Measurements from ENCODE around the gene GSG1L2.
A peak's percentile ranks its signal among the peaks of the same experiment; 100 is the strongest.

The GSG1L2 gene

GRCh38 chr17:9828296-9829295 lies 6.7 kb upstream of the GSG1L2 start:
- 59% methylated on average over 12 of the region's 13 CpGs for WGBS

GRCh38 chr17:9825641-9826150 lies 3.8 kb upstream of the GSG1L2 start, which contains the start of gene GLP2R:
Gene GLP2R, plus strand, starts transcription at chr17:9825924. Its CDS starts 140 bp downstream, at chr17:9826064.
- Histone ChIP-seq H3K27ac (ENCODE audit: low read length, poor library complexity, severe bottlenecking) (no peak within 1 kb of the TSS), H2BK15ac (ENCODE audit: low read depth, poor library complexity, severe bottlenecking) (no peak within 1 kb of the TSS), H3K18ac (ENCODE audit: low read depth in 1 of 2, low read length in 2 of 2) (no peak within 1 kb of the TSS), H2BK12ac (ENCODE audit: low read length in 2 of 2) (no peak within 1 kb of the TSS), H3K27me3 (ENCODE audit: control insufficient read depth in 1 of 2, insufficient read depth in 1 of 2, low read length in 2 of 2) (peaks cover 0 to 34% of the 10 kb centered on the region in 2 experiments), H2AK5ac (ENCODE audit: low read length, severe bottlenecking) (no peak within 1 kb of the TSS), H3K79me1 (replicated peaks; ENCODE audit: low read length, poor library complexity, severe bottlenecking) (no peaks in the 10 kb centered on the region), H3K4me1 (ENCODE audit: control insufficient read depth, insufficient read depth, low read depth, low read length) (peaks cover 5% of the 10 kb centered on the region), H3K4me2 (ENCODE audit: low read length, poor library complexity, severe bottlenecking) (no peak within 1 kb of the TSS), H3K23ac (ENCODE audit: low read length in 2 of 2) (no peak within 1 kb of the TSS), H3K9ac (ENCODE audit: low read length) (no peak within 1 kb of the TSS), H3K14ac (ENCODE audit: low read length in 2 of 2) (no peak within 1 kb of the TSS), H2BK120ac (ENCODE audit: low read depth, low read length) (no peak within 1 kb of the TSS), H4K8ac (ENCODE audit: low read length) (no peak within 1 kb of the TSS), H3K9me3 (ENCODE audit: control insufficient read depth, low read length) (no peaks in the 10 kb centered on the region), H2BK5ac (ENCODE audit: low read depth, low read length, poor library complexity, severe bottlenecking) (no peak within 1 kb of the TSS), H2AFZ (ENCODE audit: low read depth, low read length) (no peak within 1 kb of the TSS), H3K4me3 (ENCODE audit: insufficient read depth in 1 of 2, low read depth in 1 of 2, low read length in 2 of 2) (no peak within 1 kb of the TSS), H3K36me3 (ENCODE audit: control insufficient read depth in 1 of 2, insufficient read depth in 2 of 2, low read depth in 1 of 2, low read length in 2 of 2) (no peaks in the 10 kb centered on the region), H3K4ac (ENCODE audit: low read depth in 1 of 2, low read length in 2 of 2) (no peak within 1 kb of the TSS), H4K91ac (ENCODE audit: low read length) (no peak within 1 kb of the TSS)
- no peak for DNase-seq
- 83% methylated on average over 21 of the region's 21 CpGs for WGBS

More at GRCh38 chr17:9828296-9829295, 6.7 kb upstream of the GSG1L2 start:
- Histone ChIP-seq H4K8ac (ENCODE audit: low read length) (no peak overlapping the region), H2BK12ac (ENCODE audit: low read length in 2 of 2) (peak overlapping the region in 1 of 2 experiments; percentile 76), H3K14ac (ENCODE audit: low read length in 2 of 2) (no peak overlapping the region), H3K4ac (ENCODE audit: low read depth in 1 of 2, low read length in 2 of 2) (no peak overlapping the region), H3K4me2 (ENCODE audit: low read length, poor library complexity, severe bottlenecking) (no peak overlapping the region), H3K18ac (ENCODE audit: low read depth in 1 of 2, low read length in 2 of 2) (peak overlapping the region; percentile 3 to 49), H2AFZ (ENCODE audit: low read depth, low read length) (no peak overlapping the region), H2AK5ac (ENCODE audit: low read length, severe bottlenecking) (no peak overlapping the region), H3K79me1 (replicated peaks; ENCODE audit: low read length, poor library complexity, severe bottlenecking) (no peaks in the 10 kb centered on the region), H3K4me1 (ENCODE audit: control insufficient read depth, insufficient read depth, low read depth, low read length) (peaks cover 3% of the 10 kb centered on the region), H3K9me3 (ENCODE audit: control insufficient read depth, low read length) (peaks cover 5% of the 10 kb centered on the region), H3K36me3 (ENCODE audit: control insufficient read depth in 1 of 2, insufficient read depth in 2 of 2, low read depth in 1 of 2, low read length in 2 of 2) (no peaks in the 10 kb centered on the region), H3K27ac (ENCODE audit: low read length, poor library complexity, severe bottlenecking) (no peak overlapping the region), H4K91ac (ENCODE audit: low read length) (peak overlapping the region; percentile 2), H3K27me3 (ENCODE audit: control insufficient read depth in 1 of 2, insufficient read depth in 1 of 2, low read length in 2 of 2) (peaks cover 0 to 32% of the 10 kb centered on the region in 2 experiments), H3K9ac (ENCODE audit: low read length) (no peak overlapping the region), H3K4me3 (ENCODE audit: insufficient read depth in 1 of 2, low read depth in 1 of 2, low read length in 2 of 2) (no peak overlapping the region), H2BK5ac (ENCODE audit: low read depth, low read length, poor library complexity, severe bottlenecking) (no peak overlapping the region), H2BK15ac (ENCODE audit: low read depth, poor library complexity, severe bottlenecking) (peak overlapping the region; percentile 46), H2BK120ac (ENCODE audit: low read depth, low read length) (no peak overlapping the region), H3K23ac (ENCODE audit: low read length in 2 of 2) (no peak overlapping the region)
- DNase-seq: peak; percentile 22

- H2BK12ac ChIP-seq (ENCODE audit: low read length in 2 of 2): no peak overlapping the region
- no peak overlapping the region for H4K91ac ChIP-seq (ENCODE audit: low read length)
- no peak for DNase-seq
- H2BK5ac ChIP-seq (ENCODE audit: low read depth, low read length, poor library complexity, severe bottlenecking): no peak overlapping the region
- H3K9ac ChIP-seq (ENCODE audit: low read length): no peak overlapping the region
- no peak overlapping the region for H2AFZ ChIP-seq (ENCODE audit: low read depth, low read length)
- H2AK5ac ChIP-seq (ENCODE audit: low read length, severe bottlenecking): no peak overlapping the region
- no peak overlapping the region for H4K8ac ChIP-seq (ENCODE audit: low read length)
- H3K27ac ChIP-seq (ENCODE audit: low read length, poor library complexity, severe bottlenecking): no peak overlapping the region
- peaks cover 0 to 26% of the 10 kb centered on the region in 2 experiments for H3K27me3 ChIP-seq (ENCODE audit: control insufficient read depth in 1 of 2, insufficient read depth in 1 of 2, low read length in 2 of 2)
- WGBS: 92% methylated on average over 7 of the region's 8 CpGs
- no peak overlapping the region for H3K4me3 ChIP-seq (ENCODE audit: insufficient read depth in 1 of 2, low read depth in 1 of 2, low read length in 2 of 2)
- H3K4me2 ChIP-seq (ENCODE audit: low read length, poor library complexity, severe bottlenecking): no peak overlapping the region
- H2BK15ac ChIP-seq (ENCODE audit: low read depth, poor library complexity, severe bottlenecking): no peak overlapping the region
- no peak overlapping the region for H3K23ac ChIP-seq (ENCODE audit: low read length in 2 of 2)
- no peak overlapping the region for H3K14ac ChIP-seq (ENCODE audit: low read length in 2 of 2)
- H3K18ac ChIP-seq (ENCODE audit: low read depth in 1 of 2, low read length in 2 of 2): no peak overlapping the region
- H3K4me1 ChIP-seq (ENCODE audit: control insufficient read depth, insufficient read depth, low read depth, low read length): peaks cover 5% of the 10 kb centered on the region
- H3K4ac ChIP-seq (ENCODE audit: low read depth in 1 of 2, low read length in 2 of 2): no peak overlapping the region
- no peak overlapping the region for H2BK120ac ChIP-seq (ENCODE audit: low read depth, low read length)
- H3K79me1 ChIP-seq (replicated peaks; ENCODE audit: low read length, poor library complexity, severe bottlenecking): no peaks in the 10 kb centered on the region
- H3K36me3 ChIP-seq (ENCODE audit: control insufficient read depth in 1 of 2, insufficient read depth in 2 of 2, low read depth in 1 of 2, low read length in 2 of 2): no peaks in the 10 kb centered on the region
- no peaks in the 10 kb centered on the region for H3K9me3 ChIP-seq (ENCODE audit: control insufficient read depth, low read length)
These were observed 3.0 kb upstream of the GSG1L2 start for GRCh38 chr17:9824797-9825338.

GRCh38 chr17:9824094-9824493 lies 2.2 kb upstream of the GSG1L2 start:
- Histone ChIP-seq H2BK5ac (ENCODE audit: low read depth, low read length, poor library complexity, severe bottlenecking) (no peak overlapping the region), H2BK15ac (ENCODE audit: low read depth, poor library complexity, severe bottlenecking) (no peak overlapping the region), H3K36me3 (ENCODE audit: control insufficient read depth in 1 of 2, insufficient read depth in 2 of 2, low read depth in 1 of 2, low read length in 2 of 2) (no peaks in the 10 kb centered on the region), H3K23ac (ENCODE audit: low read length in 2 of 2) (no peak overlapping the region), H4K8ac (ENCODE audit: low read length) (no peak overlapping the region), H3K27ac (ENCODE audit: low read length, poor library complexity, severe bottlenecking) (no peak overlapping the region), H3K79me1 (replicated peaks; ENCODE audit: low read length, poor library complexity, severe bottlenecking) (no peaks in the 10 kb centered on the region), H2AFZ (ENCODE audit: low read depth, low read length) (no peak overlapping the region), H3K4me3 (ENCODE audit: insufficient read depth in 1 of 2, low read depth in 1 of 2, low read length in 2 of 2) (no peak overlapping the region), H3K18ac (ENCODE audit: low read depth in 1 of 2, low read length in 2 of 2) (no peak overlapping the region), H4K91ac (ENCODE audit: low read length) (no peak overlapping the region), H3K4me1 (ENCODE audit: control insufficient read depth, insufficient read depth, low read depth, low read length) (peaks cover 5% of the 10 kb centered on the region), H3K14ac (ENCODE audit: low read length in 2 of 2) (no peak overlapping the region), H2BK120ac (ENCODE audit: low read depth, low read length) (no peak overlapping the region), H3K9ac (ENCODE audit: low read length) (no peak overlapping the region), H2AK5ac (ENCODE audit: low read length, severe bottlenecking) (no peak overlapping the region), H2BK12ac (ENCODE audit: low read length in 2 of 2) (no peak overlapping the region), H3K4ac (ENCODE audit: low read depth in 1 of 2, low read length in 2 of 2) (no peak overlapping the region), H3K9me3 (ENCODE audit: control insufficient read depth, low read length) (no peaks in the 10 kb centered on the region), H3K4me2 (ENCODE audit: low read length, poor library complexity, severe bottlenecking) (no peak overlapping the region), H3K27me3 (ENCODE audit: control insufficient read depth in 1 of 2, insufficient read depth in 1 of 2, low read length in 2 of 2) (peaks cover 0 to 23% of the 10 kb centered on the region in 2 experiments)
- 51% methylated on average over 4 of the region's 4 CpGs for WGBS
- DNase-seq: no peak

All from mesenchymal stem cell (in vitro differentiated cells and primary cell).